Measurements from ENCODE around the gene XYLT2. TPM values are rescaled to one million over a fixed set of nuclear protein-coding genes. Genes with fewer than 3 reads are reported as not detected.
A peak's percentile ranks its signal among the peaks of the same experiment; 100 is the strongest.

XYLT2 gene
- total and polyA plus RNA-seq, 9 of the 15 experiments (the other 6 are each of a cell fraction or from before 2014, with no cell fraction given) = 0.63 to 9.1 (median 4.3) TPM

DNA sequence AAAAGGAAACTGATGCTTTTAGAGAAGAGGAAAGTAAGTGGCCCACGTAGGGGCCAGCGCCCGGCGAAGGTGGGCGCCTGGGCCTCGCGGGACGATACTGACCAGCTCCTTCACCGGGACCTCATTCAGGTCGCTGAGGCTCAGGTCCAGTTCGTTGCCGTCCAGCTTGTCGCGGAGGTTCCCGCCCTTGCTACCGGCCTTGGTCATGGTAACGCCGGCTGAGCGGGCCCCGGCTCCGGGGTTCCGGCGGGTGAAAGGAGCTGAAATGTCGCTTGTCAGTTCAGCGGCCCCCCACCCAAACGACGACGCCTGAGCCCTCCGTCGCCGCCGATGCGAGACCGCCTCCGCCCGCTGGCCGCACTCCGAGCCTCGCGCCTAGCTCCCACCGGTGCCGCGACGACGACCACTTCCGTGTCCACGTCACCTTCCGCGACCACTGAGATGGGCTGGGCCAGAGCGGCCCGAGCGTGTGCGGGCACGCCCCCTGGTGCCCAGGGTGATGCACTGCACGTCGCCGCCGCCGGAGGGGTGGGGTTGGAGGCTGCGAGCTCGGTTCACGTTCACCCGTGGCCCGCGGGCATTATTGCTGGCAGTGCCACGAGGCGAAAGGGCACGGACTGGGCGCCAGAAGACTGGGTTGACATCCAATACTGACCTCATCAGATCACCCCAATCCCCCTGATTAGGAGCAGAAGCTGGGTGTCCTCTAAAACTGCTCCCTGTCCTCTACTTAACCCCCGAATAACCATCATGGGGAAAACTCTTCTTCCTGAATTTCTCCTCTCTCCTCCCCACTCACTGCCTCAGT is 51.4 kb downstream of the XYLT2 start, which contains the start of gene LRRC59 (continued):
- TF ChIP-seq ZNF395 (CRISPR knock-in tag; IDR thresholded peaks at IDR 0.05) (peak; percentile 86), JUND (IDR thresholded peaks at IDR 0.05; ENCODE audit: borderline replicate concordance, low read depth, low read length) (peak; percentile 94), JUND (tag; IDR thresholded peaks at IDR 0.05; ENCODE audit: borderline replicate concordance, low read depth, low read length) (peak; percentile 71; the same call in 1 of the 3 replicates), ZNF76 (CRISPR knock-in tag; IDR thresholded peaks at IDR 0.05; ENCODE audit: borderline replicate concordance) (peak; percentile 48; the same call in 1 of the 2 replicates), TCF7 (IDR thresholded peaks at IDR 0.05; ENCODE audit: borderline replicate concordance) (peak; percentile 49), KAT8 (IDR thresholded peaks at IDR 0.05; ENCODE audit: low read depth) (no peak), DACH1 (IDR thresholded peaks at IDR 0.05; ENCODE audit: partially characterized antibody) (peak; percentile 27), HLTF (IDR thresholded peaks at IDR 0.05) (0 out of 2 replicates have a peak, but pooled peaks have one; percentile 21), CTCFL (IDR thresholded peaks at IDR 0.05; ENCODE audit: borderline replicate concordance, insufficient read depth, low read depth, low read length, poor library complexity, severe bottlenecking) (peak; percentile 98), SP2 (IDR thresholded peaks at IDR 0.05; ENCODE audit: extremely low read depth, low read depth, low read length, poor library complexity, severe bottlenecking) (peak; percentile 99), MXI1 (IDR thresholded peaks at IDR 0.05; ENCODE audit: low read depth, low read length) (no peak), NUFIP1 (IDR thresholded peaks at IDR 0.05; ENCODE audit: partially characterized antibody) (no peak), MTA2 (IDR thresholded peaks at IDR 0.05; ENCODE audit: low read depth) (no peak), AFF4 (CRISPR knock-in tag; IDR thresholded peaks at IDR 0.05) (peak; percentile 97), HNRNPL (IDR thresholded peaks at IDR 0.05; ENCODE audit: low read depth, low read length) (peak; percentile 83; the same call in 1 of the 2 replicates), ZNF384 (IDR thresholded peaks at IDR 0.05; ENCODE audit: low read depth, low read length) (0 out of 2 replicates have a peak, but pooled peaks have one; percentile 9), MYC (IDR thresholded peaks at IDR 0.05; ENCODE audit: low read depth, low read length) (peak; percentile 88), MYC (CRISPR knock-in tag; IDR thresholded peaks at IDR 0.05; ENCODE audit: borderline replicate concordance, low read depth) (peak; percentile 78), YY1 (IDR thresholded peaks at IDR 0.05; ENCODE audit: borderline replicate concordance in 1 of 3, control insufficient read depth in 1 of 3, extremely low read depth in 1 of 3, insufficient read depth in 3 of 3, insufficient read length in 1 of 3, insufficient replicate concordance in 2 of 3, low read depth in 1 of 3, low read length in 2 of 3) (peak in 2 of 3 experiments; percentile 67 to 71)

Measured in K562 (cell line).